HG03066 (cell line): ENCODE data around the gene TMC7.
"Not testable (repeated sequence)": the region's sequence is repeated elsewhere in the genome, so short reads cannot be mapped to it uniquely, and the experiment has no call there.

Source experiments
- ATAC-seq: cut with Tn5 transposase; IDR thresholded peaks from one replicate; pipeline ENCODE4 v1.9.1; 2021; ENCODE audit warnings: low read depth; ENCODE audit not compliant: unreplicated experiment

Gene TMC7

GRCh38 chr16:18983565-18984434 lies at the start of gene TMC7:
TSS of gene TMC7 (plus strand) at chr16:18983934. CDS start at chr16:18984064, 130 bp downstream.
- ATAC-seq = no peak

- ATAC-seq = no peak
These were observed 46.9 kb upstream of the TMC7 start for GRCh38 chr16:18936727-18937340.

- no peak for ATAC-seq
These were observed 46.3 kb upstream of the TMC7 start for GRCh38 chr16:18937390-18937789.

GRCh38 chr16:18938986-18939385 lies 44.7 kb upstream of the TMC7 start:
- ATAC-seq = no peak

GRCh38 chr16:18941471-18941870 lies 42.3 kb upstream of the TMC7 start:
- ATAC-seq = no peak

GRCh38 chr16:18942061-18942460 lies 41.7 kb upstream of the TMC7 start:
- no peak for ATAC-seq

GRCh38 chr16:18943414-18943813 lies 40.3 kb upstream of the TMC7 start:
- no peak for ATAC-seq

GRCh38 chr16:18945233-18945632 lies 38.5 kb upstream of the TMC7 start:
- no peak for ATAC-seq

GRCh38 chr16:18948372-18949020 lies 35.2 kb upstream of the TMC7 start:
- ATAC-seq = no peak

GRCh38 chr16:18950469-18951185 lies 33.1 kb upstream of the TMC7 start:
- ATAC-seq = no peak

- ATAC-seq = no peak
These were observed 30.2 kb upstream of the TMC7 start for GRCh38 chr16:18953547-18953946.

- ATAC-seq = not testable (repeated sequence)
These were observed 27.7 kb upstream of the TMC7 start for GRCh38 chr16:18955874-18956580.

- not testable (repeated sequence) for ATAC-seq
These were observed 27.0 kb upstream of the TMC7 start for GRCh38 chr16:18956658-18957241.

GRCh38 chr16:18958621-18959029 lies 25.1 kb upstream of the TMC7 start:
- no peak for ATAC-seq

- ATAC-seq = no peak
These were observed 24.7 kb upstream of the TMC7 start for GRCh38 chr16:18959031-18959505.

- no peak for ATAC-seq
These were observed 18.2 kb upstream of the TMC7 start for GRCh38 chr16:18965555-18965954.

GRCh38 chr16:18966791-18967190 lies 16.9 kb upstream of the TMC7 start:
- no peak for ATAC-seq

GRCh38 chr16:18969050-18969854 lies 14.5 kb upstream of the TMC7 start:
- ATAC-seq = no peak

GRCh38 chr16:18969855-18970240 lies 13.9 kb upstream of the TMC7 start:
- no peak for ATAC-seq
